IMR-90 (cell line): ENCODE results near the gene ZNF625. TPM values are rescaled to one million over a fixed set of nuclear protein-coding genes. Genes with fewer than 3 reads are reported as not detected.

Experiments used
- ATAC-seq: fragments of 200-7000 bp; cut with Tn5 transposase; 2 replicates; pipeline ENCODE4 v1.9.1; 2020; ENCODE audit warnings: low read depth, mild to moderate bottlenecking, moderate library complexity
- BruUV-seq: library from RNA; stranded (reverse); fragments of 400-500 nt; replicated peaks from 2 replicates; lab custom pipeline; 2021; lab: Mats Ljungman, UMichigan
- CTCF ChIA-PET: fragments of 300-600 bp; formaldehyde crosslinking; extraction: SDS; loops from one replicate; lab custom pipeline; 2021; ENCODE audit warnings: antibody characterized with exemption; lab: Yijun Ruan, JAX
- POLR2A ChIA-PET: fragments of 300-600 bp; sonication (Branson Sonifier 250); formaldehyde crosslinking; loops from one replicate; lab custom pipeline; 2022; ENCODE audit warnings: antibody characterized with exemption; ENCODE audit not compliant: unreplicated experiment; lab: Charles Lee
- DNase-seq: peaks from one replicate; pipeline ENCODE4 v3.0.0; 2013
- H2AFZ ChIP-seq: replicated peaks from 2 replicates; pipeline ENCODE3; 2013; ENCODE audit warnings: low read length, mild to moderate bottlenecking; ENCODE audit not compliant: poor library complexity
- H2AK5ac ChIP-seq: 2 replicates; pipeline ENCODE4 v1.6.1; 2013; ENCODE audit warnings: low read depth, low read length, inconsistent platforms
- H2AK9ac ChIP-seq: replicated peaks from 2 replicates; pipeline ENCODE3; 2013; ENCODE audit warnings: mild to moderate bottlenecking, low read depth, low read length, moderate library complexity; ENCODE audit not compliant: poor library complexity
- H2BK120ac ChIP-seq: 2 replicates; pipeline ENCODE4 v1.6.1; 2013; ENCODE audit warnings: low read depth, low read length, inconsistent platforms
- H2BK15ac ChIP-seq: 3 replicates; pipeline ENCODE4 v1.6.1; 2013; ENCODE audit warnings: low read depth, low read length, inconsistent platforms
- H2BK20ac ChIP-seq: 2 replicates; pipeline ENCODE4 v1.6.1; 2013; ENCODE audit warnings: low read depth, mild to moderate bottlenecking, inconsistent platforms, low read length, moderate library complexity
- H2BK5ac ChIP-seq: 2 replicates; pipeline ENCODE4 v1.6.1; 2013; ENCODE audit warnings: mild to moderate bottlenecking, low read depth, low read length, inconsistent platforms; ENCODE audit not compliant: poor library complexity, severe bottlenecking
- H3K14ac ChIP-seq: replicated peaks from 2 replicates; pipeline ENCODE4 v1.6.1; 2013; ENCODE audit warnings: low read depth, low read length, inconsistent platforms
- H3K18ac ChIP-seq: 2 replicates; pipeline ENCODE4 v1.6.1; 2013; ENCODE audit warnings: low read depth, low read length, control low read depth
- H3K23ac ChIP-seq: 2 replicates; pipeline ENCODE4 v1.6.1; 2013; ENCODE audit warnings: low read depth, low read length, inconsistent platforms
- H3K27ac ChIP-seq: 2 replicates; pipeline ENCODE4 v1.5.1; 2013; ENCODE audit warnings: mild to moderate bottlenecking, control low read depth, low read length; ENCODE audit not compliant: insufficient read depth
- H3K27me3 ChIP-seq: 2 replicates; pipeline ENCODE4 v1.6.1; 2013; ENCODE audit warnings: low read length; ENCODE audit not compliant: control insufficient read depth, insufficient read depth
- H3K36me3 ChIP-seq: 2 replicates; pipeline ENCODE4 v1.6.1; 2013; ENCODE audit warnings: low read length, mixed read lengths; ENCODE audit not compliant: control insufficient read depth, insufficient read depth
- H3K4ac ChIP-seq: 2 replicates; pipeline ENCODE4 v1.6.1; 2013; ENCODE audit warnings: low read depth, low read length, inconsistent platforms
- H3K4me1 ChIP-seq: 2 replicates; pipeline ENCODE4 v1.6.1; 2013; ENCODE audit warnings: low read length, mixed read lengths; ENCODE audit not compliant: control insufficient read depth, insufficient read depth
- H3K4me2 ChIP-seq: 2 replicates; pipeline ENCODE4 v1.6.1; 2013; ENCODE audit warnings: low read depth, mild to moderate bottlenecking, control low read depth, low read length, moderate library complexity
- H3K4me3 ChIP-seq: 2 replicates; pipeline ENCODE4 v1.5.1; 2013; ENCODE audit warnings: low read depth, mild to moderate bottlenecking, control low read depth, low read length, moderate library complexity; ENCODE audit not compliant: insufficient read depth
- H3K56ac ChIP-seq: 2 replicates; pipeline ENCODE4 v1.6.1; 2013; ENCODE audit warnings: low read length, inconsistent platforms; ENCODE audit not compliant: insufficient read depth; ENCODE audit errors: extremely low read depth
- H3K79me1 ChIP-seq, 2 experiments: 2 replicates each; pipeline ENCODE4 v1.6.1; 2013; ENCODE audit warnings: low read length in 2 of 2, inconsistent platforms in 1 of 2, low read depth in 1 of 2
- H3K9ac ChIP-seq: 2 replicates; pipeline ENCODE4 v1.6.1; 2013; ENCODE audit warnings: low read depth, low read length, control low read depth
- H3K9me1 ChIP-seq: 2 replicates; pipeline ENCODE4 v1.6.1; 2013; ENCODE audit warnings: low read length, inconsistent platforms; ENCODE audit not compliant: insufficient read depth
- H3K9me3 ChIP-seq: 2 replicates; pipeline ENCODE4 v1.6.1; 2013; ENCODE audit warnings: low read length; ENCODE audit not compliant: control insufficient read depth, insufficient read depth
- H4K20me1 ChIP-seq: 2 replicates; pipeline ENCODE4 v1.6.1; 2013; ENCODE audit warnings: low read length, inconsistent platforms; ENCODE audit not compliant: insufficient read depth
- H4K5ac ChIP-seq: 2 replicates; pipeline ENCODE4 v1.6.1; 2013; ENCODE audit warnings: mild to moderate bottlenecking, low read depth, low read length, control low read depth
- H4K8ac ChIP-seq, 2 experiments: 2 replicates each; pipeline ENCODE4 v1.6.1; 2013; ENCODE audit warnings: low read depth in 2 of 2, low read length in 2 of 2, control low read depth in 1 of 2, inconsistent platforms in 1 of 2
- H4K91ac ChIP-seq: 2 replicates; pipeline ENCODE4 v1.6.1; 2013; ENCODE audit warnings: low read depth, low read length, inconsistent platforms; ENCODE audit not compliant: insufficient read depth
- BHLHE40 ChIP-seq: fragments of 150-350 bp; IDR thresholded peaks from 2 replicates; pipeline ENCODE4 v1.6.1; 2016; ENCODE audit warnings: mild to moderate bottlenecking, low read depth, low read length
- CEBPB ChIP-seq: IDR thresholded peaks from 2 replicates; pipeline ENCODE4 v1.6.1; 2012; ENCODE audit warnings: low read depth, low read length, improper control_type of control experiment
- CHD1 ChIP-seq: IDR thresholded peaks from 2 replicates; pipeline ENCODE4 v1.6.1; 2012; ENCODE audit warnings: low read depth, low read length, improper control_type of control experiment
- CTCF ChIP-seq: conservative IDR thresholded peaks from 2 replicates; pipeline ENCODE4 v1.5.1; 2012; ENCODE audit warnings: mild to moderate bottlenecking, low read depth, low read length, improper control_type of control experiment
- FOS ChIP-seq: fragments of 150-350 bp; IDR thresholded peaks from 2 replicates; pipeline ENCODE4 v1.6.1; 2016; ENCODE audit warnings: low read depth, low read length
- MAFK ChIP-seq: IDR thresholded peaks from 2 replicates; pipeline ENCODE4 v1.6.1; 2012; ENCODE audit warnings: low read depth, low read length, improper control_type of control experiment
- MAZ ChIP-seq: IDR thresholded peaks from 2 replicates; pipeline ENCODE4 v1.6.1; 2012; ENCODE audit warnings: low read depth, mild to moderate bottlenecking, low read length, improper control_type of control experiment, moderate library complexity, borderline replicate concordance
- MXI1 ChIP-seq: IDR thresholded peaks from 2 replicates; pipeline ENCODE4 v1.6.1; 2012; ENCODE audit warnings: low read depth, mild to moderate bottlenecking, low read length, moderate library complexity, borderline replicate concordance
- NFE2L2 ChIP-seq: fragments of 150-350 bp; IDR thresholded peaks from 2 replicates; pipeline ENCODE4 v1.6.1; 2016; ENCODE audit warnings: low read depth, mild to moderate bottlenecking, low read length
- POLR2A ChIP-seq: IDR thresholded peaks from 2 replicates; pipeline ENCODE4 v1.6.1; 2012; ENCODE audit warnings: mild to moderate bottlenecking, low read depth, low read length
- RAD21 ChIP-seq: IDR thresholded peaks from 2 replicates; pipeline ENCODE4 v1.6.1; 2012; ENCODE audit warnings: low read length, improper control_type of control experiment
- RCOR1 ChIP-seq: IDR thresholded peaks from 2 replicates; pipeline ENCODE4 v1.6.1; 2012; ENCODE audit warnings: mild to moderate bottlenecking, low read length, improper control_type of control experiment; ENCODE audit not compliant: insufficient replicate concordance
- RFX5 ChIP-seq: IDR thresholded peaks from 2 replicates; pipeline ENCODE4 v1.8.0; 2012; ENCODE audit warnings: low read depth, mild to moderate bottlenecking, low read length, moderate library complexity
- SMC3 ChIP-seq: fragments of 150-350 bp; IDR thresholded peaks from 2 replicates; pipeline ENCODE4 v1.6.1; 2016; ENCODE audit warnings: low read depth, mild to moderate bottlenecking, antibody characterized with exemption, low read length, moderate library complexity
- WGBS, 2 experiments: methylation state at CpG; one replicate each; pipeline versions ENCODE4 v1.1.5 to v1.1.7; 2013; ENCODE audit warnings: missing lambda C conversion rate in 2 of 2; ENCODE audit not compliant: insufficient read length in 1 of 2; ENCODE audit errors: extremely low coverage in 2 of 2; 5-methylcytosine and 5-hydroxymethylcytosine counted together
- dilution Hi-C: fragments of 300-500 bp; cut with HindIII; formaldehyde crosslinking; loops from one replicate; pipeline ENCODE4 v1.14.3; 2018; ENCODE audit warnings: low sequenced_read_pairs; ENCODE audit not compliant: unreplicated experiment
- in situ Hi-C: fragments of 300-500 bp; cut with MboI; formaldehyde crosslinking; loops from 3 replicates; pipeline ENCODE4 v1.14.3; 2019; ENCODE audit warnings: low sequenced_read_pairs, inconsistent platforms, mixed read lengths
- intact Hi-C: fragments of 100-400 bp; cut with micrococcal nuclease; formaldehyde crosslinking; loops from 2 replicates; pipeline ENCODE4 v1.10.0; 2022
- polyA plus RNA-seq, 3 experiments: library from polyadenylated mRNA; depleted of rRNA; stranded (reverse); fragments of >200 nt; gene quantifications; 2 replicates each; pipeline ENCODE4 v1.2.3, GENCODE V29; 2012; ENCODE audit warnings: low replicate concordance in 1 of 3
- total RNA-seq: library from RNA; depleted of rRNA; stranded (reverse); fragments of >200 nt; gene quantifications from 2 replicates; pipeline ENCODE4 v1.2.3, GENCODE V29; 2012
- TF ChIP-seq, protein P1 (sequence below): fragments of 150-350 bp; IDR thresholded peaks from 2 replicates; pipeline ENCODE4 v1.6.1; 2017; ENCODE audit warnings: mild to moderate bottlenecking, antibody characterized with exemption, low read length, low read depth
- TF ChIP-seq, protein P2 (sequence below): fragments of 150-350 bp; IDR thresholded peaks from 2 replicates; pipeline ENCODE4 v1.6.1; 2016; ENCODE audit warnings: low read depth, mild to moderate bottlenecking, low read length, moderate library complexity, borderline replicate concordance

ZNF625 gene
- total and polyA plus RNA-seq, 2 of the 4 experiments (the other 2 are of a cell fraction), result 2.5 to 16.7 TPM

- no peak for DNase-seq
- TF ChIP-seq RFX5 (no peak), MAZ (no peak), MXI1 (no peak), CTCF (no peak), MAFK (no peak), BHLHE40 (no peak), POLR2A (no peak), SMC3 (no peak), CEBPB (no peak), RAD21 (no peak), CHD1 (no peak), FOS (no peak), RCOR1 (no peak), NFE2L2 (no peak)
- TF ChIP-seq, protein P1, sequence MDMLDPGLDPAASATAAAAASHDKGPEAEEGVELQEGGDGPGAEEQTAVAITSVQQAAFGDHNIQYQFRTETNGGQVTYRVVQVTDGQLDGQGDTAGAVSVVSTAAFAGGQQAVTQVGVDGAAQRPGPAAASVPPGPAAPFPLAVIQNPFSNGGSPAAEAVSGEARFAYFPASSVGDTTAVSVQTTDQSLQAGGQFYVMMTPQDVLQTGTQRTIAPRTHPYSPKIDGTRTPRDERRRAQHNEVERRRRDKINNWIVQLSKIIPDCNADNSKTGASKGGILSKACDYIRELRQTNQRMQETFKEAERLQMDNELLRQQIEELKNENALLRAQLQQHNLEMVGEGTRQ, result no peak
- TF ChIP-seq, protein P2, sequence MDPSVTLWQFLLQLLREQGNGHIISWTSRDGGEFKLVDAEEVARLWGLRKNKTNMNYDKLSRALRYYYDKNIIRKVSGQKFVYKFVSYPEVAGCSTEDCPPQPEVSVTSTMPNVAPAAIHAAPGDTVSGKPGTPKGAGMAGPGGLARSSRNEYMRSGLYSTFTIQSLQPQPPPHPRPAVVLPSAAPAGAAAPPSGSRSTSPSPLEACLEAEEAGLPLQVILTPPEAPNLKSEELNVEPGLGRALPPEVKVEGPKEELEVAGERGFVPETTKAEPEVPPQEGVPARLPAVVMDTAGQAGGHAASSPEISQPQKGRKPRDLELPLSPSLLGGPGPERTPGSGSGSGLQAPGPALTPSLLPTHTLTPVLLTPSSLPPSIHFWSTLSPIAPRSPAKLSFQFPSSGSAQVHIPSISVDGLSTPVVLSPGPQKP, result no peak
- no peak overlapping the region for H3K56ac ChIP-seq
- no TSS peak for BruUV-seq
- in situ Hi-C loops, result no loop called here
- H2AK9ac ChIP-seq, result no peak overlapping the region
- WGBS, 2 experiments, result no CpG with 5 or more reads among the region's 6 CpGs
- H2BK15ac ChIP-seq, result no peak overlapping the region
- H3K4me1 ChIP-seq, result no peaks in the 10 kb centered on the region
- H2BK20ac ChIP-seq, result no peak overlapping the region
- H3K4me3 ChIP-seq, result no peak overlapping the region
- H3K4ac ChIP-seq, result no peak overlapping the region
- H3K9ac ChIP-seq, result no peak overlapping the region
- no peak overlapping the region for H2AFZ ChIP-seq
- H3K27me3 ChIP-seq, result no peaks in the 10 kb centered on the region
- peaks cover 52% of the 10 kb centered on the region for H3K36me3 ChIP-seq
- H3K23ac ChIP-seq, result no peak overlapping the region
- no peak overlapping the region for H2BK120ac ChIP-seq
- no peak overlapping the region for H4K91ac ChIP-seq
- no peaks in the 10 kb centered on the region for H4K20me1 ChIP-seq
- POLR2A ChIA-PET, result no interaction called here
- H4K8ac ChIP-seq, result no peak overlapping the region
- no peak overlapping the region for H3K18ac ChIP-seq
- peaks cover 76% of the 10 kb centered on the region for H3K9me3 ChIP-seq
- dilution Hi-C loops, result no loop called here
- H2AK5ac ChIP-seq, result no peak overlapping the region
- H3K27ac ChIP-seq, result no peak overlapping the region
- no peak overlapping the region for H3K14ac ChIP-seq
- intact Hi-C loops, result no loop called here
- H2BK5ac ChIP-seq, result no peak overlapping the region
- no peak overlapping the region for H4K5ac ChIP-seq
- no peak for ATAC-seq
- peaks cover 8 to 13% of the 10 kb centered on the region in 2 experiments; a peak in 3 of 4 replicates for H3K79me1 ChIP-seq
- no peaks in the 10 kb centered on the region for H3K9me1 ChIP-seq
- H3K4me2 ChIP-seq, result no peak overlapping the region
- CTCF ChIA-PET, result no interaction called here
Observed at GRCh38 chr19:12187625-12188024, 31.1 kb upstream of the ZNF625 start.
